MCF 10A (cell line): ENCODE results near the gene TOR1AIP2. TPM values are rescaled to one million over a fixed set of nuclear protein-coding genes. Genes with fewer than 3 reads are reported as not detected.

Source experiments
- BruUV-seq: library from RNA; stranded (reverse); fragments of 400-500 nt; replicated peaks from 2 replicates; lab custom pipeline; 2021; lab: Mats Ljungman, UMichigan
- CTCF ChIA-PET: fragments of 300-600 bp; sonication (Branson Sonifier 250); formaldehyde crosslinking; extraction: SDS; loops from one replicate; lab custom pipeline; 2021; ENCODE audit warnings: antibody characterized with exemption, inconsistent platforms; lab: Yijun Ruan, JAX
- POLR2A ChIA-PET: fragments of 300-600, 350-650 bp; sonication (Branson Sonifier 250); formaldehyde crosslinking; extraction: SDS; loops from one replicate; lab custom pipeline; 2020; ENCODE audit warnings: antibody characterized with exemption, inconsistent platforms; lab: Yijun Ruan, JAX
- DNase-seq: peaks from one replicate; pipeline ENCODE4 v3.0.0-alpha.2; 2018; ENCODE audit not compliant: unreplicated experiment
- H3K27ac Mint-ChIP-seq: one replicate; pipeline ENCODE4 v1.8.0; 2022; ENCODE audit warnings: mild to moderate bottlenecking, low read depth, mixed read lengths; ENCODE audit not compliant: unreplicated experiment
- H3K27me3 Mint-ChIP-seq: one replicate; pipeline ENCODE4 v1.8.0; 2022; ENCODE audit warnings: mixed read lengths; ENCODE audit not compliant: insufficient read depth, unreplicated experiment
- H3K36me3 Mint-ChIP-seq: one replicate; pipeline ENCODE4 v1.8.0; 2022; ENCODE audit warnings: mild to moderate bottlenecking, moderate library complexity, mixed read lengths; ENCODE audit not compliant: insufficient read depth, unreplicated experiment
- H3K4me1 Mint-ChIP-seq: one replicate; pipeline ENCODE4 v1.8.0; 2022; ENCODE audit warnings: mixed read lengths; ENCODE audit not compliant: insufficient read depth, unreplicated experiment
- H3K4me3 Mint-ChIP-seq: one replicate; pipeline ENCODE4 v1.8.0; 2022; ENCODE audit warnings: mild to moderate bottlenecking, moderate library complexity, mixed read lengths; ENCODE audit not compliant: unreplicated experiment
- H3K9me3 Mint-ChIP-seq: one replicate; pipeline ENCODE4 v1.8.0; 2022; ENCODE audit warnings: mixed read lengths; ENCODE audit not compliant: unreplicated experiment
- CTCF ChIP-seq: fragments of 200-600 bp; IDR thresholded peaks from one replicate; pipeline ENCODE4 v1.8.0; 2022; ENCODE audit warnings: antibody characterized with exemption, mild to moderate bottlenecking; ENCODE audit not compliant: unreplicated experiment
- intact Hi-C: fragments of 100-400 bp; cut with micrococcal nuclease; formaldehyde crosslinking; loops from 2 replicates; pipeline ENCODE4 v1.14.1; 2022
- total RNA-seq: library from RNA; stranded (reverse); gene quantifications from 2 replicates; pipeline ENCODE4 v1.2.3, GENCODE V29; 2022

The TOR1AIP2 gene
- total RNA-seq, 1 experiment from 2014 or later = 166 TPM

- no peaks in the 10 kb centered on the region for H3K9me3 Mint-ChIP-seq
- H3K4me3 Mint-ChIP-seq = no peak overlapping the region
- no peak overlapping the region for H3K27ac Mint-ChIP-seq
- CTCF ChIA-PET = interaction anchor here (1.7 to 20.7 kb wide), 4 partner anchors 7 to 103 kb away, joined by 6 to 2115 read pairs (median 64); partner anchors contain the start of gene FAM163A
- TF ChIP-seq CTCF = no peak
- no peak for DNase-seq
- POLR2A ChIA-PET = no interaction called here
- intact Hi-C loops = no loop called here
- BruUV-seq = no TSS peak
- H3K4me1 Mint-ChIP-seq = no peaks in the 10 kb centered on the region
- H3K27me3 Mint-ChIP-seq = peaks cover 8% of the 10 kb centered on the region
- no peaks in the 10 kb centered on the region for H3K36me3 Mint-ChIP-seq
These were observed 56.1 kb downstream of the TOR1AIP2 start for GRCh38 chr1:179821524-179821923.

- H3K4me3 Mint-ChIP-seq = no peak overlapping the region
- intact Hi-C loops = no loop called here
- no TSS peak for BruUV-seq
- no peaks in the 10 kb centered on the region for H3K36me3 Mint-ChIP-seq
- H3K4me1 Mint-ChIP-seq = peaks cover 7% of the 10 kb centered on the region
- CTCF ChIA-PET = interaction anchor here (0.6 to 20.7 kb wide), 5 partner anchors 8 to 102 kb away, joined by 4 to 2115 read pairs (median 82); partner anchors contain the start of gene FAM163A
- POLR2A ChIA-PET = no interaction called here
- no peaks in the 10 kb centered on the region for H3K9me3 Mint-ChIP-seq
- DNase-seq = no peak
- no peak for TF ChIP-seq CTCF
- H3K27ac Mint-ChIP-seq = no peak overlapping the region
- H3K27me3 Mint-ChIP-seq = peaks cover 16% of the 10 kb centered on the region
These were observed 57.2 kb downstream of the TOR1AIP2 start for GRCh38 chr1:179820226-179820970.

- peaks cover 20% of the 10 kb centered on the region for H3K4me1 Mint-ChIP-seq
- H3K9me3 Mint-ChIP-seq = no peaks in the 10 kb centered on the region
- peaks cover 16% of the 10 kb centered on the region for H3K27me3 Mint-ChIP-seq
- ChIA-PET POLR2A (interaction anchor here (1.1 to 1.6 kb wide), 3 partner anchors 10 to 109 kb away, joined by 3 to 6 read pairs (median 3); no protein-coding TSS in a partner anchor), CTCF (interaction anchor here (0.6 to 20.7 kb wide), 6 partner anchors 9 to 702 kb away, joined by 3 to 2115 read pairs (median 42); partner anchors contain the start of gene FAM163A)
- no peak for TF ChIP-seq CTCF
- no peaks in the 10 kb centered on the region for H3K36me3 Mint-ChIP-seq
- DNase-seq = no peak
- intact Hi-C loops = no loop called here
- no peak overlapping the region for H3K4me3 Mint-ChIP-seq
- no peak overlapping the region for H3K27ac Mint-ChIP-seq
- BruUV-seq = no TSS peak
These were observed 58.8 kb downstream of the TOR1AIP2 start for GRCh38 chr1:179818743-179819173.

GRCh38 chr1:179818260-179818659 lies 59.3 kb downstream of the TOR1AIP2 start:
- Mint-ChIP-seq H3K27me3 (peaks cover 19% of the 10 kb centered on the region), H3K9me3 (no peaks in the 10 kb centered on the region), H3K36me3 (no peaks in the 10 kb centered on the region), H3K27ac (no peak overlapping the region), H3K4me1 (peaks cover 20% of the 10 kb centered on the region), H3K4me3 (no peak overlapping the region)
- ChIA-PET POLR2A (interaction anchor here (1.3 to 1.6 kb wide), 2 partner anchors 11 to 58 kb away, joined by 3 to 6 read pairs; no protein-coding TSS in a partner anchor), CTCF (interaction anchor here (0.6 to 20.7 kb wide), 8 partner anchors 9 to 702 kb away, joined by 3 to 2115 read pairs (median 4); partner anchors contain the start of gene FAM163A)
- intact Hi-C loops = no loop called here
- TF ChIP-seq CTCF = no peak
- DNase-seq = no peak
- no TSS peak for BruUV-seq
